ENCODE measurements around the gene CCDC17.

- TF ChIP-seq SUZ12 (IDR thresholded peaks at IDR 0.05; ENCODE audit: extremely low read depth, insufficient read depth, insufficient read length): no peak
- TF ChIP-seq YY1 (IDR thresholded peaks at IDR 0.05; ENCODE audit: insufficient read depth, insufficient read length): no peak
These were observed 38.8 kb downstream of the CCDC17 start for GRCh38 chr1:45585110-45585426.

Data from NT2/D1 (cell line).